Measurements from ENCODE around the gene PCDHB6. TPM values are rescaled to one million over a fixed set of nuclear protein-coding genes. Genes with fewer than 3 reads are reported as not detected.
A peak's percentile ranks its signal among the peaks of the same experiment; 100 is the strongest.
"Not testable (repeated sequence)": the region's sequence is repeated elsewhere in the genome, so short reads cannot be mapped to it uniquely, and the experiment has no call there.

PCDHB6 gene
- polyA plus RNA-seq, 2 of the 4 experiments (the other 2 are of a cell fraction): 0.92 to 1.0 TPM

- TF ChIP-seq SMC3 (IDR thresholded peaks at IDR 0.05): no peak
- TF ChIP-seq NR3C1 (IDR thresholded peaks at IDR 0.05): no peak
- no peak for TF ChIP-seq RNF2 (IDR thresholded peaks at IDR 0.05; ENCODE audit: borderline replicate concordance, low read depth)
- no peak for TF ChIP-seq FOXS1 (CRISPR knock-in tag; IDR thresholded peaks at IDR 0.05)
Measured at GRCh38 chr5:141196363-141196762, 46.5 kb downstream of the PCDHB6 start (continued).

- peak; percentile 68 to 78; a peak in 5 of 6 replicates for ATAC-seq
- H3K9me3 ChIP-seq: peaks cover 12% of the 10 kb centered on the region
- peak within 1 kb of the TSS; percentile 30; the same call in 2 of the 3 replicates for H3K4me3 ChIP-seq
- TF ChIP-seq HEYL (CRISPR knock-in tag; IDR thresholded peaks at IDR 0.05): no peak
- TF ChIP-seq BHLHE40 (IDR thresholded peaks at IDR 0.05; ENCODE audit: low read depth, low read length): no peak
- TF ChIP-seq CBX2 (IDR thresholded peaks at IDR 0.05; ENCODE audit: borderline replicate concordance, low read depth): no peak
- TF ChIP-seq RNF2 (IDR thresholded peaks at IDR 0.05; ENCODE audit: borderline replicate concordance, low read depth): no peak
- no peak for TF ChIP-seq JUN (IDR thresholded peaks at IDR 0.05)
- no peak for TF ChIP-seq EP300 (IDR thresholded peaks at IDR 0.05)
- no peak for TF ChIP-seq JUNB (IDR thresholded peaks at IDR 0.05)
- TF ChIP-seq ZSCAN20 (CRISPR knock-in tag; IDR thresholded peaks at IDR 0.05): no peak
- no peak for TF ChIP-seq FOSL2 (IDR thresholded peaks at IDR 0.05)
- no peak for TF ChIP-seq FOSL2 (CRISPR knock-in tag; IDR thresholded peaks at IDR 0.05)
- no peak for TF ChIP-seq EHMT2 (IDR thresholded peaks at IDR 0.05; ENCODE audit: low read depth)
- TF ChIP-seq, protein P1, sequence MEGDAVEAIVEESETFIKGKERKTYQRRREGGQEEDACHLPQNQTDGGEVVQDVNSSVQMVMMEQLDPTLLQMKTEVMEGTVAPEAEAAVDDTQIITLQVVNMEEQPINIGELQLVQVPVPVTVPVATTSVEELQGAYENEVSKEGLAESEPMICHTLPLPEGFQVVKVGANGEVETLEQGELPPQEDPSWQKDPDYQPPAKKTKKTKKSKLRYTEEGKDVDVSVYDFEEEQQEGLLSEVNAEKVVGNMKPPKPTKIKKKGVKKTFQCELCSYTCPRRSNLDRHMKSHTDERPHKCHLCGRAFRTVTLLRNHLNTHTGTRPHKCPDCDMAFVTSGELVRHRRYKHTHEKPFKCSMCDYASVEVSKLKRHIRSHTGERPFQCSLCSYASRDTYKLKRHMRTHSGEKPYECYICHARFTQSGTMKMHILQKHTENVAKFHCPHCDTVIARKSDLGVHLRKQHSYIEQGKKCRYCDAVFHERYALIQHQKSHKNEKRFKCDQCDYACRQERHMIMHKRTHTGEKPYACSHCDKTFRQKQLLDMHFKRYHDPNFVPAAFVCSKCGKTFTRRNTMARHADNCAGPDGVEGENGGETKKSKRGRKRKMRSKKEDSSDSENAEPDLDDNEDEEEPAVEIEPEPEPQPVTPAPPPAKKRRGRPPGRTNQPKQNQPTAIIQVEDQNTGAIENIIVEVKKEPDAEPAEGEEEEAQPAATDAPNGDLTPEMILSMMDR (IDR thresholded peaks at IDR 0.05): peak; percentile 38
- no peak for TF ChIP-seq MYC (IDR thresholded peaks at IDR 0.05; ENCODE audit: borderline replicate concordance, low read length)
- TF ChIP-seq PBX3 (IDR thresholded peaks at IDR 0.05): no peak
- TF ChIP-seq HOXB5 (CRISPR knock-in tag; IDR thresholded peaks at IDR 0.05): no peak
- peak; percentile 31 to 46; a peak in 4 of 5 replicates for TF ChIP-seq RAD21 (conservative IDR thresholded peaks at IDR 0.05 in 1 of 2, IDR thresholded peaks at IDR 0.05 in 1 of 2)
- TF ChIP-seq CHD2 (IDR thresholded peaks at IDR 0.05; ENCODE audit: low read length, partially characterized antibody): no peak
- TF ChIP-seq ZNF302 (CRISPR knock-in tag; IDR thresholded peaks at IDR 0.05): no peak
- H3K4me2 ChIP-seq: peak within 1 kb of the TSS; percentile 54
- no peaks in the 10 kb centered on the region for H3K4me1 ChIP-seq
- H3K27ac ChIP-seq: no peak within 1 kb of the TSS
- WGBS (ENCODE audit: missing lambda C conversion rate): 13% methylated on average over 21 of the region's 21 CpGs
- ChIA-PET CTCF (interaction anchor here (0.6 to 2.6 kb wide), 27 partner anchors 8 to 745 kb away, joined by 3 to 11 read pairs (median 4); partner anchors contain the start of genes HDAC3, PCDHB14, PCDHB16 and PCDHB9), POLR2A (interaction anchor here (1.0 kb wide), 1 partner anchor 121 kb away, joined by 3 read pairs; the partner anchor contains the start of gene TAF7)
- FAIRE-seq: no peak
- peak; percentile 6 to 39 for DNase-seq (ENCODE audit: low read depth in 1 of 2, low spot score in 1 of 2)
Measured at GRCh38 chr5:141199359-141200235, 49.7 kb downstream of the PCDHB6 start, which contains the start of gene PCDHB11. Gene PCDHB11 (plus strand): TSS chr5:141199627. CDS start chr5:141199775, 148 bp downstream.

GRCh38 chr5:141201126-141201525 lies 51.3 kb downstream of the PCDHB6 start:
- DNase-seq (ENCODE audit: low read depth in 1 of 2, low spot score in 1 of 2); CTCF ChIA-PET; H3K27ac ChIP-seq; H3K4me3 ChIP-seq; POLR2A ChIA-PET; H3K4me1 ChIP-seq; FAIRE-seq; H3K9me3 ChIP-seq; H3K4me2 ChIP-seq; ATAC-seq: not testable (repeated sequence)
- WGBS (ENCODE audit: missing lambda C conversion rate): 70% methylated on average over 25 of the region's 38 CpGs

DNA sequence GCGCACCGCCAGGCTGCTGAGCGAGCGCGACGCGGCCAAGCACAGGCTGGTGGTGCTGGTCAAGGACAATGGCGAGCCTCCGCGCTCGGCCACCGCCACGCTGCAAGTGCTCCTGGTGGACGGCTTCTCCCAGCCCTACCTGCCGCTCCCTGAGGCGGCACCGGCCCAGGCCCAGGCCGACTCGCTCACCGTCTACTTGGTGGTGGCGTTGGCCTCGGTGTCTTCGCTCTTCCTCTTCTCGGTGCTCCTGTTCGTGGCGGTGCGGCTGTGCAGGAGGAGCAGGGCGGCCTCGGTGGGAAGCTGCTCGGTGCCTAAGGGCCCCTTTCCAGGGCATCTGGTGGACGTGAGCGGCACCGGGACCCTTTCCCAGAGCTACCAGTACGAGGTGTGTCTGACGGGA lies 51.8 kb downstream of the PCDHB6 start:
- H3K9me3 ChIP-seq; H3K4me3 ChIP-seq; H3K4me1 ChIP-seq; DNase-seq (ENCODE audit: low read depth in 1 of 2, low spot score in 1 of 2); FAIRE-seq; H3K27ac ChIP-seq; POLR2A ChIA-PET; H3K4me2 ChIP-seq; ATAC-seq: not testable (repeated sequence)
- 69% methylated on average over 21 of the region's 35 CpGs for WGBS (ENCODE audit: missing lambda C conversion rate)
- CTCF ChIA-PET: interaction anchor here (1.5 to 1.6 kb wide), 3 partner anchors 148 to 362 kb away, joined by 3 to 4 read pairs (median 3); partner anchors contain the start of gene PCDHGB1
